Measurements from ENCODE around the gene BIRC2. TPM values are rescaled to one million over a fixed set of nuclear protein-coding genes. Genes with fewer than 3 reads are reported as not detected.

Gene BIRC2
- total RNA-seq, 1 experiment from 2014 or later: 107 TPM

GRCh38 chr11:102307727-102308038, 39.3 kb upstream of the BIRC2 start:
- no peak overlapping the region for H2AFZ ChIP-seq (ENCODE audit: low read length)
- peaks cover 9% of the 10 kb centered on the region for H3K4me1 ChIP-seq (ENCODE audit: low read length)
- H3K27ac ChIP-seq (ENCODE audit: low read length): no peak overlapping the region
- H4K20me1 ChIP-seq (ENCODE audit: insufficient read depth, low read depth, low read length): no peaks in the 10 kb centered on the region
- peaks cover 3% of the 10 kb centered on the region; the same call in 1 of the 2 replicates for H3K27me3 ChIP-seq (ENCODE audit: low read length)
- no peaks in the 10 kb centered on the region for H3K36me3 ChIP-seq (ENCODE audit: insufficient read depth, low read length)
- no peaks in the 10 kb centered on the region for H3K9me3 ChIP-seq (ENCODE audit: low read length)
- DNase-seq: no peak
- H3K4me3 ChIP-seq (ENCODE audit: low read length): no peak overlapping the region
- no peak overlapping the region for H3K9ac ChIP-seq (ENCODE audit: low read length)
- no peaks in the 10 kb centered on the region for H3K79me2 ChIP-seq (ENCODE audit: low read length)
- H3K4me2 ChIP-seq (ENCODE audit: low read depth, low read length, poor library complexity, severe bottlenecking): no peak overlapping the region
- no peaks in the 10 kb centered on the region for H3K9me2 ChIP-seq (replicated peaks; ENCODE audit: insufficient read depth, low read length)

DNA sequence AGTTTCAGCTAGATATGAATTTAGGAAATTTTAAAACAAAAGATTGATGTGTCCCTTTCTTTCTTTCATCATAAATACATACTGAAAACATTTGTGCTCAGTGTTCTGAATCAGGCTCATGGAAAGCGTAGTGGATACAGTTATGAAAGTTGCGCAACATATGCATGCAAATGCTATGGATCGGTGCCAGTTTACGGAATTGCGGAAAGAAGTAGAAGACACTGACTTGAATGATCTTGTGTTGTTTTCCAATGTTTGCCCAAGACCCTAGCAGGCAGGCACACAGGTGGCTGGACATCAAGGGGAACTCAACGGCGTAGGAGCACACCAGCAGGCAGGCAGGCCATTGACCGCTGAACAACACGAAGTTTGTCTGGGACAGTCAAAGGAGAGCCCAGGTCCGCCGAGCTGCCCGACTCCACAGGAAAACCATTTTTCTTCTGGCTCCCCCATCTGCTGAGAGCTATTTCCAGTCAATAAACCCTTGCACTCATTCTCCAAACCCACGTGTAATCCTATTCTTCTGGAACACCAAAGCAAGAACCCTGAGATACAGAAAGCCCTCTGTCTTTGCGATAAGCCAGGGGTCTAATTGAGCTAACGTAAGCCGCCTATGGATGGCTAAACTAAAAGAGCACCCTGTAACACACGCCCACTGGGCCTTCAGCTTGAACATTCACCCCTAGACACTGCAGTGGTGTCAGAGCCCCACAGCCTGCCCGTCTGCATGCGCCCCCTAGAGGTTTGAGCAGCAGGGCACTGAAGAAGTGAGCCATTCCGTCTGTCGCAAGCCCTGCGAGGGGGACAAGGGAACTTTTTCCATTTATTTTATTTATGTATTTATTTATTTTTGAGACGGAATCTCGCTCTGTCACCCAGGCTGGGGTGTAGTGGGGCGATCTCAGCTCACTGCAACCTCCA, 37.1 kb upstream of the BIRC2 start:
- Histone ChIP-seq H4K20me1 (ENCODE audit: insufficient read depth, low read depth, low read length) (no peaks in the 10 kb centered on the region), H3K9ac (ENCODE audit: low read length) (no peak overlapping the region), H3K27ac (ENCODE audit: low read length) (no peak overlapping the region), H2AFZ (ENCODE audit: low read length) (no peak overlapping the region), H3K36me3 (ENCODE audit: insufficient read depth, low read length) (no peaks in the 10 kb centered on the region), H3K9me3 (ENCODE audit: low read length) (no peaks in the 10 kb centered on the region), H3K4me2 (ENCODE audit: low read depth, low read length, poor library complexity, severe bottlenecking) (no peak overlapping the region), H3K4me3 (ENCODE audit: low read length) (no peak overlapping the region), H3K9me2 (replicated peaks; ENCODE audit: insufficient read depth, low read length) (no peaks in the 10 kb centered on the region), H3K4me1 (ENCODE audit: low read length) (peaks cover 9% of the 10 kb centered on the region), H3K27me3 (ENCODE audit: low read length) (peaks cover under 1% of the 10 kb centered on the region; the same call in 1 of the 2 replicates), H3K79me2 (ENCODE audit: low read length) (no peaks in the 10 kb centered on the region)
- DNase-seq: peak; percentile 84

DNA sequence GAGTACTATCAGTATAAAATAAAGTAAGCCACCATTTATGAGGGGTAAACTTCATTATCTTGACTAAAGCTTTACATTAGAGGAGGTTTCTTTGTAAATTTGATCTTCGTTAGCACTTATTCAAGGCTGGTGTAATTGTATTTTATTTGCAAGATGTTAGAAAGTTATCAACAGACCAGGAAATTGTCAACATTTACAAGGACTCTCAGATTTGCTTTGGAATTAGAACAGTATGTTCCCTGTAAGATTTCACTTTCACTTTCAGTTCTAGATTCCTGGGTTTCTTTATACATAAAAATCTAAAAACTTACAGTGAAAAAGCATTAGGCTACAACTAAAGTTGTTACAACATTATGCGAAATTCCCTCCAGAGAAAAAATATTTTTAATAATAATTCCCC, 34.3 kb upstream of the BIRC2 start:
- H3K27ac ChIP-seq (ENCODE audit: low read length): no peak overlapping the region
- H4K20me1 ChIP-seq (ENCODE audit: insufficient read depth, low read depth, low read length): no peaks in the 10 kb centered on the region
- H3K9me2 ChIP-seq (replicated peaks; ENCODE audit: insufficient read depth, low read length): no peaks in the 10 kb centered on the region
- no peaks in the 10 kb centered on the region for H3K27me3 ChIP-seq (ENCODE audit: low read length)
- H3K36me3 ChIP-seq (ENCODE audit: insufficient read depth, low read length): no peaks in the 10 kb centered on the region
- no peaks in the 10 kb centered on the region for H3K79me2 ChIP-seq (ENCODE audit: low read length)
- no peak overlapping the region for H3K9ac ChIP-seq (ENCODE audit: low read length)
- H3K4me3 ChIP-seq (ENCODE audit: low read length): no peak overlapping the region
- peaks cover 10% of the 10 kb centered on the region for H3K4me1 ChIP-seq (ENCODE audit: low read length)
- no peak overlapping the region for H3K4me2 ChIP-seq (ENCODE audit: low read depth, low read length, poor library complexity, severe bottlenecking)
- H3K9me3 ChIP-seq (ENCODE audit: low read length): no peaks in the 10 kb centered on the region
- no peak overlapping the region for H2AFZ ChIP-seq (ENCODE audit: low read length)
- DNase-seq: no peak

- no peaks in the 10 kb centered on the region for H3K79me2 ChIP-seq (ENCODE audit: low read length)
Observed at GRCh38 chr11:102313238-102313940, 33.6 kb upstream of the BIRC2 start.

DNA sequence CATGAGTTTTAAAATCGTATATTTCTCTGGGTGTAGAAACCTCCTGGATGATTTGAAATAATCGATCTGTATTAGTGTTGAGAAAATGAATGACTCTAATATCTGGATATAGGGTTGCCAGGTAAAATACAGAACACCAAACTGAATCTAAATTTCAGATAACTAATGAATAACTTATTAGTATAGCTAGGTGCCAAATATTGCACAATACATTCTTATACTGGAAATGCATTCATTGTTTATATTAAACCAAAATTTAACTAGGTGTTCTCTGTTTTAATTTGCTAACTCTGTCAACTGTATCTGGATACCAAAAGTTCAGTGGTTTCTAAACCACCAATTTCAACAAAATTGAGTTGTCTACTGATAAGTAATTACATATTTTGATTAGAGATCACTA, 32.2 kb upstream of the BIRC2 start:
- H3K36me3 ChIP-seq (ENCODE audit: insufficient read depth, low read length): no peaks in the 10 kb centered on the region
- H3K4me3 ChIP-seq (ENCODE audit: low read length): no peak overlapping the region
- no peaks in the 10 kb centered on the region for H4K20me1 ChIP-seq (ENCODE audit: insufficient read depth, low read depth, low read length)
- H3K9ac ChIP-seq (ENCODE audit: low read length): no peak overlapping the region
- no peaks in the 10 kb centered on the region for H3K9me2 ChIP-seq (replicated peaks; ENCODE audit: insufficient read depth, low read length)
- no peak for DNase-seq
- peaks cover 16% of the 10 kb centered on the region for H3K4me1 ChIP-seq (ENCODE audit: low read length)
- no peaks in the 10 kb centered on the region for H3K79me2 ChIP-seq (ENCODE audit: low read length)
- H3K9me3 ChIP-seq (ENCODE audit: low read length): no peaks in the 10 kb centered on the region
- H3K4me2 ChIP-seq (ENCODE audit: low read depth, low read length, poor library complexity, severe bottlenecking): no peak overlapping the region
- no peaks in the 10 kb centered on the region; the same call in 1 of the 2 replicates for H3K27me3 ChIP-seq (ENCODE audit: low read length)
- H2AFZ ChIP-seq (ENCODE audit: low read length): no peak overlapping the region
- H3K27ac ChIP-seq (ENCODE audit: low read length): no peak overlapping the region

More at GRCh38 chr11:102313238-102313940, 33.6 kb upstream of the BIRC2 start:
- no peaks in the 10 kb centered on the region for H4K20me1 ChIP-seq (ENCODE audit: insufficient read depth, low read depth, low read length)
- H2AFZ ChIP-seq (ENCODE audit: low read length): no peak overlapping the region
- no peaks in the 10 kb centered on the region for H3K9me2 ChIP-seq (replicated peaks; ENCODE audit: insufficient read depth, low read length)
- no peak overlapping the region for H3K4me2 ChIP-seq (ENCODE audit: low read depth, low read length, poor library complexity, severe bottlenecking)
- H3K27ac ChIP-seq (ENCODE audit: low read length): no peak overlapping the region
- no peak for DNase-seq
- no peak overlapping the region for H3K4me3 ChIP-seq (ENCODE audit: low read length)
- no peak overlapping the region for H3K9ac ChIP-seq (ENCODE audit: low read length)
- no peaks in the 10 kb centered on the region for H3K36me3 ChIP-seq (ENCODE audit: insufficient read depth, low read length)
- H3K27me3 ChIP-seq (ENCODE audit: low read length): no peaks in the 10 kb centered on the region; the same call in 1 of the 2 replicates
- no peaks in the 10 kb centered on the region for H3K9me3 ChIP-seq (ENCODE audit: low read length)
- H3K4me1 ChIP-seq (ENCODE audit: low read length): peaks cover 16% of the 10 kb centered on the region

GRCh38 chr11:102316346-102316904, 30.6 kb upstream of the BIRC2 start:
- Histone ChIP-seq H3K4me2 (ENCODE audit: low read depth, low read length, poor library complexity, severe bottlenecking) (peak overlapping the region; percentile 75), H3K27me3 (ENCODE audit: low read length) (no peaks in the 10 kb centered on the region; the same call in 1 of the 2 replicates), H4K20me1 (ENCODE audit: insufficient read depth, low read depth, low read length) (no peaks in the 10 kb centered on the region), H3K9ac (ENCODE audit: low read length) (no peak overlapping the region), H2AFZ (ENCODE audit: low read length) (no peak overlapping the region), H3K36me3 (ENCODE audit: insufficient read depth, low read length) (no peaks in the 10 kb centered on the region), H3K4me1 (ENCODE audit: low read length) (peaks cover 16% of the 10 kb centered on the region), H3K79me2 (ENCODE audit: low read length) (no peaks in the 10 kb centered on the region), H3K27ac (ENCODE audit: low read length) (no peak overlapping the region), H3K4me3 (ENCODE audit: low read length) (no peak overlapping the region), H3K9me2 (replicated peaks; ENCODE audit: insufficient read depth, low read length) (no peaks in the 10 kb centered on the region), H3K9me3 (ENCODE audit: low read length) (no peaks in the 10 kb centered on the region)
- DNase-seq: no peak

GRCh38 chr11:102317099-102317767, 29.8 kb upstream of the BIRC2 start, which contains the start of gene BIRC3:
TSS of gene BIRC3 (plus strand) at chr11:102317484. CDS start at chr11:102324510, 7,026 bp downstream.
- H3K9me2 ChIP-seq (replicated peaks; ENCODE audit: insufficient read depth, low read length): no peaks in the 10 kb centered on the region
- H3K36me3 ChIP-seq (ENCODE audit: insufficient read depth, low read length): no peaks in the 10 kb centered on the region
- no peak within 1 kb of the TSS for H3K27ac ChIP-seq (ENCODE audit: low read length)
- no peaks in the 10 kb centered on the region for H3K79me2 ChIP-seq (ENCODE audit: low read length)
- DNase-seq: peak; percentile 92
- H2AFZ ChIP-seq (ENCODE audit: low read length): peak within 1 kb of the TSS; percentile 36
- H3K9ac ChIP-seq (ENCODE audit: low read length): peak within 1 kb of the TSS; percentile 42
- H3K27me3 ChIP-seq (ENCODE audit: low read length): no peaks in the 10 kb centered on the region; the same call in 1 of the 2 replicates
- H3K9me3 ChIP-seq (ENCODE audit: low read length): no peaks in the 10 kb centered on the region
- peak within 1 kb of the TSS; percentile 75 for H3K4me2 ChIP-seq (ENCODE audit: low read depth, low read length, poor library complexity, severe bottlenecking)
- peak within 1 kb of the TSS; percentile 54 for H3K4me3 ChIP-seq (ENCODE audit: low read length)
- H4K20me1 ChIP-seq (ENCODE audit: insufficient read depth, low read depth, low read length): no peaks in the 10 kb centered on the region
- peaks cover 16% of the 10 kb centered on the region for H3K4me1 ChIP-seq (ENCODE audit: low read length)

All from Karpas-422 (cell line).